ENCODE measurements around the gene LMCD1.

The LMCD1 gene

GRCh38 chr3:8455526-8456411 lies 45.9 kb upstream of the LMCD1 start:
- TF ChIP-seq CTCF (IDR thresholded peaks at IDR 0.05; ENCODE audit: low read length) (no peak), EZH2 (IDR thresholded peaks at IDR 0.05; ENCODE audit: borderline replicate concordance, low read length) (no peak)
- no peaks in the 10 kb centered on the region for H3K4me1 ChIP-seq (ENCODE audit: insufficient read depth, low read length, severe bottlenecking)
- H3K27me3 ChIP-seq (ENCODE audit: insufficient read depth, low read length): no peaks in the 10 kb centered on the region
- no peak overlapping the region for H2AFZ ChIP-seq (ENCODE audit: low read length)
- no peaks in the 10 kb centered on the region for H3K9me2 ChIP-seq (ENCODE audit: low read depth, low read length)
- H3K9me3 ChIP-seq (ENCODE audit: low read length): no peaks in the 10 kb centered on the region
- no peak overlapping the region for H3K27ac ChIP-seq (ENCODE audit: low read depth, low read length, poor library complexity, severe bottlenecking)
- no peaks in the 10 kb centered on the region for H3F3A ChIP-seq (ENCODE audit: insufficient read depth, low read length)
- no peak overlapping the region for H3K9ac ChIP-seq (ENCODE audit: low read length)
- H3K4me3 ChIP-seq (ENCODE audit: low read depth, low read length, poor library complexity, severe bottlenecking): no peak overlapping the region
- H3K79me2 ChIP-seq (ENCODE audit: insufficient read depth, low read length): no peaks in the 10 kb centered on the region
- H3K36me3 ChIP-seq (ENCODE audit: insufficient read depth, low read length): no peaks in the 10 kb centered on the region
- H3K4me2 ChIP-seq (ENCODE audit: low read length): no peak overlapping the region
- no peaks in the 10 kb centered on the region for H4K20me1 ChIP-seq (ENCODE audit: insufficient read depth, low read length)

GRCh38 chr3:8456412-8456811 lies 45.2 kb upstream of the LMCD1 start:
- Histone ChIP-seq H3K79me2 (ENCODE audit: insufficient read depth, low read length) (no peaks in the 10 kb centered on the region), H3F3A (ENCODE audit: insufficient read depth, low read length) (no peaks in the 10 kb centered on the region), H3K27ac (ENCODE audit: low read depth, low read length, poor library complexity, severe bottlenecking) (no peak overlapping the region), H2AFZ (ENCODE audit: low read length) (no peak overlapping the region), H3K9me3 (ENCODE audit: low read length) (no peaks in the 10 kb centered on the region), H3K9ac (ENCODE audit: low read length) (no peak overlapping the region), H4K20me1 (ENCODE audit: insufficient read depth, low read length) (no peaks in the 10 kb centered on the region), H3K4me2 (ENCODE audit: low read length) (no peak overlapping the region), H3K36me3 (ENCODE audit: insufficient read depth, low read length) (no peaks in the 10 kb centered on the region), H3K4me1 (ENCODE audit: insufficient read depth, low read length, severe bottlenecking) (no peaks in the 10 kb centered on the region), H3K27me3 (ENCODE audit: insufficient read depth, low read length) (no peaks in the 10 kb centered on the region), H3K4me3 (ENCODE audit: low read depth, low read length, poor library complexity, severe bottlenecking) (no peak overlapping the region), H3K9me2 (ENCODE audit: low read depth, low read length) (no peaks in the 10 kb centered on the region)
- no peak for TF ChIP-seq EZH2 (IDR thresholded peaks at IDR 0.05; ENCODE audit: borderline replicate concordance, low read length)
- no peak for TF ChIP-seq CTCF (IDR thresholded peaks at IDR 0.05; ENCODE audit: low read length)

DNA sequence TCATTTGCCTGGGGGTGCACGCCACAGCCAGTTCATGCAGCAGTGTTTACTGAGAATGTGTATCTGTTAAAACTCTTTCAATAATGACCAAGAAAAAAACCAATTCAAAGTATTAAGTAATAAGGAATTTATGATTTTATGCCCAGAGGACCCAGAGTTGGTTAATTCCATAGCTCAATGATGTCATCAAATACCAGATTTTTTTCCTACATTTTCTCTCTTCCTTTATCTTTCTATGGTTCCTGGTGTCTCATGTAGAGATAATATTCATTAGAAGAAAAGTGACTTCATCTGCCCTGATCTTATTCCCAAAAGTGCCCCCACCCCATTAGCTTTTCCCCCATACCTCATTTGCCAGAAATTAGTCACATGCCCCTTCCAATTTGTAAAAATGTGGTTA lies 44.6 kb upstream of the LMCD1 start:
- Histone ChIP-seq H3K79me2 (ENCODE audit: insufficient read depth, low read length) (no peaks in the 10 kb centered on the region), H3K4me2 (ENCODE audit: low read length) (no peak overlapping the region), H3F3A (ENCODE audit: insufficient read depth, low read length) (no peaks in the 10 kb centered on the region), H4K20me1 (ENCODE audit: insufficient read depth, low read length) (no peaks in the 10 kb centered on the region), H3K9me3 (ENCODE audit: low read length) (no peaks in the 10 kb centered on the region), H3K4me1 (ENCODE audit: insufficient read depth, low read length, severe bottlenecking) (no peaks in the 10 kb centered on the region), H3K27ac (ENCODE audit: low read depth, low read length, poor library complexity, severe bottlenecking) (no peak overlapping the region), H3K27me3 (ENCODE audit: insufficient read depth, low read length) (no peaks in the 10 kb centered on the region), H2AFZ (ENCODE audit: low read length) (no peak overlapping the region), H3K9me2 (ENCODE audit: low read depth, low read length) (no peaks in the 10 kb centered on the region), H3K36me3 (ENCODE audit: insufficient read depth, low read length) (no peaks in the 10 kb centered on the region), H3K4me3 (ENCODE audit: low read depth, low read length, poor library complexity, severe bottlenecking) (no peak overlapping the region), H3K9ac (ENCODE audit: low read length) (no peak overlapping the region)
- TF ChIP-seq CTCF (IDR thresholded peaks at IDR 0.05; ENCODE audit: low read length) (no peak), EZH2 (IDR thresholded peaks at IDR 0.05; ENCODE audit: borderline replicate concordance, low read length) (no peak)
